NB4 (cell line): ENCODE measurements around the gene C1QTNF6.

Experiments used
- DNase-seq: peaks from one replicate; pipeline ENCODE4 v3.0.0; 2010; ENCODE audit warnings: low read depth
- H3K4me3 ChIP-seq: one replicate; pipeline ENCODE4 v1.5.1; 2011; ENCODE audit warnings: mild to moderate bottlenecking, low read depth, low read length, moderate library complexity
- CTCF ChIP-seq: IDR thresholded peaks from one replicate; pipeline ENCODE4 v1.5.1; 2012; ENCODE audit warnings: low read depth, low read length
- MAX ChIP-seq: IDR thresholded peaks from 2 replicates; pipeline ENCODE4 v1.6.1; 2011; ENCODE audit warnings: low read depth, low read length
- MYC ChIP-seq: IDR thresholded peaks from 2 replicates; pipeline ENCODE4 v1.6.1; 2011; ENCODE audit warnings: low read depth, low read length
- POLR2A ChIP-seq: IDR thresholded peaks from 2 replicates; pipeline ENCODE4 v1.6.1; 2011; ENCODE audit warnings: mild to moderate bottlenecking; ENCODE audit not compliant: insufficient read length; ENCODE audit errors: extremely low read depth

Gene C1QTNF6

GRCh38 chr22:37177221-37177620 is 10.8 kb downstream of the C1QTNF6 start:
- TF ChIP-seq POLR2A (no peak), MYC (no peak), MAX (no peak), CTCF (no peak)
- DNase-seq, result no peak
- H3K4me3 ChIP-seq, result no peak overlapping the region

DNA sequence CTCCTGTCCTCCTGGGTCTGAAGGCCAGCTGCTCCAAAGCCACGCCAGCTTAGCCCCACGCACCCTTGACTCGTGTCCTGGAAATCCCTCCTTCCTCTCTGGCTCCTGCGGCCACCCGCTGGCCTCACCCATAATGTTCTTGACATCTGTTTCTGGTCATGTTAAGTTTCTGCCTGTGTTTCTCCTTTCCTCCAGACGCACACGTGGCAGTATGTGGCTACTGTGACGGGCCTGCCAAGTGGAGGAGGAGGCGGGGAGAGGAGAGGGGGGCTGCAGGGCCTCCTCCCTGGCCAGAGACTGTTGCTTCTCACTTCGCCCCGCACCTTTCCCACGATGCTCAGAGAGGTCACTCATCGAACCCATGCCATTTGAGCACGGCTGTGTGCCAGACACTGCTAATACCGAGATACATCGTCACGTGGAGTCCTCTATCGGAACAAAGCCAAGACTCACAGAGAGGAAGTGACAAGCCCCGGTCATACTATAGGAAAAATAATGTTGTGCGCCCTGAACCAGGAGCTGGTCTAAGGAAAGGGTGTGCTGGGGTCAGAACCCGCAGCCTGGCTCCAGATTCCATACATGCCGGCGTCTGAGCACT is 11.5 kb downstream of the C1QTNF6 start:
- DNase-seq, result peak; percentile 47
- no peak overlapping the region for H3K4me3 ChIP-seq
- TF ChIP-seq POLR2A (no peak), MAX (peak; percentile 65), MYC (0 out of 2 replicates have a peak, but pooled peaks have one; percentile 32), CTCF (no peak)

DNA sequence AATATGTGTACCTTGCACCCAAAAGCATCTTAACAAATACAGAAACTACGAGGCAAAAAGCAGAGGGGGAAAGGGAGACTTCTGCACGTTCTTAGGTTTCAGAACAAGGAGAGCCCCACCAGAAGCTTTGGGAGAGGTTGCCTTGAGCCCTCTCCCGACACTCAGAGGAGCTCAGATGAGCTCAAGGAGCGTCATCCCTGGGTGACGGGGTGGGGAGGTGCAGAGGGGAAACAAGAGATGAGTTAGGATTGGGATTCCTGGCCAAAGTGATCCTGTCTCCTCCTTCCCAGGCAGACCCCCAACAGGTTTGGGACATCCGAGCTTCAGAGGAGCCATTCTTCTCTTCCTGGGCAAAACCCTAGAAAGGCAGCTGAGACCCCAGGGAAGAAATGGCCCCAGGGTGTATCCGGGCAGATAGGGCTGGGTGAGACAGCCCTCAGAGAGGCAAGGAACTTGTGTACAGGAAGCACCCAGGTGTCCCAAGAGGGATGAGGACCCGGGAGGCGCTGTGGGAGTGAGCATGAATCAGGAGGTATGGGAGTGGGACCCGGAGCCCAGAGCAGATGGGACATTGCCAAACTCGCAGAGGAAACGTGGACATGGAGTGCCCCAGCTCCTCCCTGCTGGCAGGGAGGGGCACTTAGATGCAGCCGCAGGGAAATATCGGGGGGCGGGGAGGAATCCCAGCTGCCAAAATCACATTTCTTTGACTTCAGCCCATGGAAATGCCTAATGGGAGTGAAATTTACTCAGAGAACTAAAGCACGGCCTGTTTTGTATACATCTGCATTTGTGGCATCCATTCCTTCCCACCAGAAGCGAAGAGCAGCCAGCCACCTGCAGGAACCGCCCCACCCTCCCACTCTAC is 12.4 kb downstream of the C1QTNF6 start:
- H3K4me3 ChIP-seq, result no peak overlapping the region
- DNase-seq, result no peak
- TF ChIP-seq MAX (no peak), CTCF (no peak), POLR2A (no peak), MYC (no peak)

DNA sequence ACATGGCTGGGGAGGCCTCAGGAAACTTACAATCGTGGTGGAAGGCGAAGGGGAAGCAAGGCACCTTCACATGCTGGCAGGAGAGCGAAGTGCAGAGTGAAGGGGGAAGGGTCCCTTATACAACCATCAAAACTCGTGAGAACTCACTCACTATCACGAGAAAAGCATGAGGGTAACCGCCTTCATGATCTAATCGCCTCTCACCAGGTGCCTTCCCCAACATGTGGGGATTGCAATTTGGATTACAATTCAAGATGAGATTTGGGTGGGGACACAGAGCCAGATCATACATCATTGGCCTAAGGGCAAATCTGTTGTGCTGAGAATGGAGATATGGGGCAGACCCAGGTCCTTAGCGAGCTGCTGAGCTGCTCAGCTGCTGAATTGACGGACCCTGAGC is 13.1 kb downstream of the C1QTNF6 start:
- no peak for DNase-seq
- no peak overlapping the region for H3K4me3 ChIP-seq
- no peak for TF ChIP-seq MAX
- TF ChIP-seq POLR2A, result no peak
- no peak for TF ChIP-seq MYC
- TF ChIP-seq CTCF, result no peak

GRCh38 chr22:37173709-37174108 is 14.3 kb downstream of the C1QTNF6 start:
- H3K4me3 ChIP-seq, result no peak overlapping the region
- no peak for TF ChIP-seq MAX
- TF ChIP-seq POLR2A, result no peak
- TF ChIP-seq CTCF, result no peak
- no peak for TF ChIP-seq MYC
- DNase-seq, result no peak
